ENCODE results near the gene SLC9A2.

GRCh38 chr2:102686479-102687439, 67.4 kb downstream of the SLC9A2 start:
- no peak for TF ChIP-seq CTCF (conservative IDR thresholded peaks at IDR 0.05 in 1 of 2, IDR thresholded peaks at IDR 0.05 in 1 of 2; ENCODE audit: extremely low read depth in 1 of 2, insufficient read depth in 1 of 2, low read depth in 1 of 2, low read length in 2 of 2)
- no peak for TF ChIP-seq EZH2 (IDR thresholded peaks at IDR 0.05; ENCODE audit: borderline replicate concordance, low read length)

Measured in mammary epithelial cell (primary cell).